Liver (tissue), 3 donors: ENCODE results near the gene DLEC1.

ENCODE experiments used
- EGR1 ChIP-seq, 2 donors: IDR thresholded peaks; 2 replicates each; pipeline ENCODE4 v1.6.1; 2016 to 2018; ENCODE audit warnings: antibody characterized with exemption in 2 of 2, low read depth in 2 of 2
- GABPA ChIP-seq, 2 donors: IDR thresholded peaks in 1 of 2; conservative IDR thresholded peaks in 1 of 2; 2 replicates each; pipeline ENCODE4 v1.6.1; 2016; ENCODE audit warnings: antibody characterized with exemption in 2 of 2, mild to moderate bottlenecking in 1 of 2, moderate library complexity in 1 of 2
- YY1 ChIP-seq: IDR thresholded peaks from 2 replicates; pipeline ENCODE4 v1.6.1; 2016; ENCODE audit warnings: antibody characterized with exemption, mild to moderate bottlenecking
- ZBTB33 ChIP-seq: IDR thresholded peaks from 2 replicates; pipeline ENCODE4 v1.6.1; 2016; ENCODE audit warnings: antibody characterized with exemption
- TF ChIP-seq, protein P1 (sequence below): fragments of 150-350 bp; IDR thresholded peaks from 2 replicates; pipeline ENCODE4 v1.5.1; 2017; ENCODE audit warnings: improper control_type of control experiment, low read depth, low read length; ENCODE audit not compliant: missing input control
- donor health status: healthy.
- donor health status: healthy.

DNA sequence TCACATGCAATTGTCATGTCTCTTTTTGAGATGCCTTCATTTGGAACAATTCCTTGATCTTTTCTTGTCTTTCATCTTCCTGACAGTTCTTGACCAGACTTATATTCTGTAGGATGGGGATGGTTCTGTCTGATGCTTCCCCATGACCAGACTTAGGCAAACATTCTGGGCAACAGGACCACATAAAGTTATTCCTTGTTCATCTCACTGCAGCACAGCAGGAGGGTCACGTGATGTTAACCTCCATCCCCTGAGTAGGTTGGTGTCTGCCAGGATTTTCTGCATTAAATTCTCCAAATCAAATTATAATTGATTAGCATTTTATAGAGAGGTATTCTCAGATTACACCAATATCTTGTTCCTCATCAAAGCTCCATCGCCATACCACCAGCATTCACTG is 7.8 kb downstream of the DLEC1 start:
- TF ChIP-seq, protein P1, sequence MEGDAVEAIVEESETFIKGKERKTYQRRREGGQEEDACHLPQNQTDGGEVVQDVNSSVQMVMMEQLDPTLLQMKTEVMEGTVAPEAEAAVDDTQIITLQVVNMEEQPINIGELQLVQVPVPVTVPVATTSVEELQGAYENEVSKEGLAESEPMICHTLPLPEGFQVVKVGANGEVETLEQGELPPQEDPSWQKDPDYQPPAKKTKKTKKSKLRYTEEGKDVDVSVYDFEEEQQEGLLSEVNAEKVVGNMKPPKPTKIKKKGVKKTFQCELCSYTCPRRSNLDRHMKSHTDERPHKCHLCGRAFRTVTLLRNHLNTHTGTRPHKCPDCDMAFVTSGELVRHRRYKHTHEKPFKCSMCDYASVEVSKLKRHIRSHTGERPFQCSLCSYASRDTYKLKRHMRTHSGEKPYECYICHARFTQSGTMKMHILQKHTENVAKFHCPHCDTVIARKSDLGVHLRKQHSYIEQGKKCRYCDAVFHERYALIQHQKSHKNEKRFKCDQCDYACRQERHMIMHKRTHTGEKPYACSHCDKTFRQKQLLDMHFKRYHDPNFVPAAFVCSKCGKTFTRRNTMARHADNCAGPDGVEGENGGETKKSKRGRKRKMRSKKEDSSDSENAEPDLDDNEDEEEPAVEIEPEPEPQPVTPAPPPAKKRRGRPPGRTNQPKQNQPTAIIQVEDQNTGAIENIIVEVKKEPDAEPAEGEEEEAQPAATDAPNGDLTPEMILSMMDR = no peak
- TF ChIP-seq ZBTB33 (no peak), YY1 (no peak), EGR1 (IDR thresholded peaks at IDR 0.05; ENCODE audit: low read depth in 2 of 2) (no peak), GABPA (IDR thresholded peaks at IDR 0.05 in 1 of 2, conservative IDR thresholded peaks at IDR 0.05 in 1 of 2) (no peak)
